Suprapubic skin (tissue), 4 donors: Measurements from ENCODE around the gene FGF3. TPM values are rescaled to one million over a fixed set of nuclear protein-coding genes. Genes with fewer than 3 reads are reported as not detected.

ENCODE experiments used
- DNase-seq, 2 donors: peaks; one replicate each; pipeline ENCODE4 v3.0.0-alpha.2; 2019; ENCODE audit warnings: low spot score in 2 of 2
- H3K27ac ChIP-seq: fragments of 200-600 bp; sonication (generic); one replicate; pipeline ENCODE4 v1.5.1; 2019
- H3K27me3 ChIP-seq: fragments of 200-600 bp; sonication (generic); one replicate; pipeline ENCODE4 v1.5.1; 2019
- H3K36me3 ChIP-seq: fragments of 200-600 bp; sonication (generic); one replicate; pipeline ENCODE4 v1.5.1; 2019
- H3K4me1 ChIP-seq: fragments of 200-600 bp; sonication (generic); one replicate; pipeline ENCODE4 v1.5.1; 2019
- H3K4me3 ChIP-seq: fragments of 200-600 bp; sonication (generic); one replicate; pipeline ENCODE4 v1.5.1; 2019; ENCODE audit warnings: mild to moderate bottlenecking
- H3K9me3 ChIP-seq: fragments of 200-600 bp; sonication (generic); one replicate; pipeline ENCODE4 v1.5.1; 2019
- EP300 ChIP-seq: sonication (generic); formaldehyde crosslinking; IDR thresholded peaks from one replicate; pipeline ENCODE4 v1.6.1; 2017; ENCODE audit warnings: antibody characterized with exemption
- POLR2A ChIP-seq, 2 donors: fragments of 450-650 bp; IDR thresholded peaks; one replicate each; pipeline ENCODE4 v1.6.1; 2017; ENCODE audit warnings: antibody characterized with exemption in 2 of 2, mild to moderate bottlenecking in 2 of 2, moderate library complexity in 2 of 2
- POLR2AphosphoS5 ChIP-seq, 3 donors: sonication (generic); formaldehyde crosslinking; IDR thresholded peaks; one replicate each; pipeline ENCODE4 v1.6.1; 2017; ENCODE audit warnings: antibody characterized with exemption in 3 of 3
- WGBS: methylation state at CpG from one replicate; pipeline ENCODE4 v1.1.5; 2018; 5-methylcytosine and 5-hydroxymethylcytosine counted together
- total RNA-seq, 4 donors: library from RNA; depleted of rRNA; stranded (reverse); fragments of >200 nt; gene quantifications; one replicate each; pipeline ENCODE4 v1.1.0, GENCODE V29; 2016
- TF ChIP-seq, protein P1 (sequence below), 2 donors: fragments of 200-600 bp in 1 of 2; fragments of 450-650 bp in 1 of 2; sonication (generic) in 1 of 2; IDR thresholded peaks; one replicate each; pipeline ENCODE4 v1.5.1; 2016 to 2019; ENCODE audit warnings: antibody characterized with exemption in 2 of 2, mild to moderate bottlenecking in 1 of 2, moderate library complexity in 1 of 2

FGF3 gene
- total RNA-seq, 4 donors from 2014 or later: not detected

DNA sequence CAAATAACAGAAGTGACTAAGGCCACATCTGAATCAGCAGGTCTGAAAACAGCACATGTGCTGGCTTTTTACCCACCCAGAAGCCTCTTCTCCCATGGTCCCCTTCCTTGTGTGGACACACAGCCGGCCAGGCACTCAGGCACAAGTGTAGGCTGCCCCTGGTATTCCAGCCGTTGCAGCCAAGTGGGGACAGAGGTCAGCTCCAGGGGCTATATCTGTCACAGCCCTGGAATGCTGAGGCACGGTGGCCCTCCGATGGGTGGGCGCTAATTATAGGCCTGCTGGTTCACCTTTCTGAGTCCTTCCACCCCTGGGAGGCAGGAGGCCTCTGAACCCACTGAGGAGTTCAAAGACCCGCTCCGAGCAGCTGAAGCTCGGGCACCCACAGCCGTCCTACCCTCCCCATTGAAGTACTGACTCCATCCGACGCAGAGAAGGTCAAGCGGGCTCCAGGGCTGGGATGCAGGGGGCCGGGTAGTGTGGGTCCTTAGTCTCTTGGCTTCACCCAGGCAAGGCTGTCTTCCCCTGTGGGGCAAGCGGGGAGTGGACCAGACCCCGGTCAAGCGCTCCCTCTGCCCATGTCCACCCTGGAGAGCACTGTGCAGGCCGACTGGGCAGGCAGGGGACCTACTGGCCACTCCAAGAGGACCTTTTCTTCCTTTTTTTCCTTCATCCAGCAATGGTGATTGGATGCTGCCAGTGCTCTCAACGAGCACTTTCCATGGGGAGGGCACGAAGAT, 14.3 kb downstream of the FGF3 start:
- 75% methylated on average over 17 of the region's 19 CpGs for WGBS
- no peaks in the 10 kb centered on the region for H3K9me3 ChIP-seq
- no peak for DNase-seq
- no peak overlapping the region for H3K4me3 ChIP-seq
- H3K36me3 ChIP-seq: no peaks in the 10 kb centered on the region
- peaks cover 30% of the 10 kb centered on the region for H3K27me3 ChIP-seq
- TF ChIP-seq, protein P1, sequence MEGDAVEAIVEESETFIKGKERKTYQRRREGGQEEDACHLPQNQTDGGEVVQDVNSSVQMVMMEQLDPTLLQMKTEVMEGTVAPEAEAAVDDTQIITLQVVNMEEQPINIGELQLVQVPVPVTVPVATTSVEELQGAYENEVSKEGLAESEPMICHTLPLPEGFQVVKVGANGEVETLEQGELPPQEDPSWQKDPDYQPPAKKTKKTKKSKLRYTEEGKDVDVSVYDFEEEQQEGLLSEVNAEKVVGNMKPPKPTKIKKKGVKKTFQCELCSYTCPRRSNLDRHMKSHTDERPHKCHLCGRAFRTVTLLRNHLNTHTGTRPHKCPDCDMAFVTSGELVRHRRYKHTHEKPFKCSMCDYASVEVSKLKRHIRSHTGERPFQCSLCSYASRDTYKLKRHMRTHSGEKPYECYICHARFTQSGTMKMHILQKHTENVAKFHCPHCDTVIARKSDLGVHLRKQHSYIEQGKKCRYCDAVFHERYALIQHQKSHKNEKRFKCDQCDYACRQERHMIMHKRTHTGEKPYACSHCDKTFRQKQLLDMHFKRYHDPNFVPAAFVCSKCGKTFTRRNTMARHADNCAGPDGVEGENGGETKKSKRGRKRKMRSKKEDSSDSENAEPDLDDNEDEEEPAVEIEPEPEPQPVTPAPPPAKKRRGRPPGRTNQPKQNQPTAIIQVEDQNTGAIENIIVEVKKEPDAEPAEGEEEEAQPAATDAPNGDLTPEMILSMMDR (IDR thresholded peaks at IDR 0.05): no peak
- TF ChIP-seq EP300 (no peak), POLR2A (IDR thresholded peaks at IDR 0.05) (no peak), POLR2AphosphoS5 (IDR thresholded peaks at IDR 0.05) (no peak)
- no peaks in the 10 kb centered on the region for H3K4me1 ChIP-seq
- H3K27ac ChIP-seq: no peak overlapping the region

DNA sequence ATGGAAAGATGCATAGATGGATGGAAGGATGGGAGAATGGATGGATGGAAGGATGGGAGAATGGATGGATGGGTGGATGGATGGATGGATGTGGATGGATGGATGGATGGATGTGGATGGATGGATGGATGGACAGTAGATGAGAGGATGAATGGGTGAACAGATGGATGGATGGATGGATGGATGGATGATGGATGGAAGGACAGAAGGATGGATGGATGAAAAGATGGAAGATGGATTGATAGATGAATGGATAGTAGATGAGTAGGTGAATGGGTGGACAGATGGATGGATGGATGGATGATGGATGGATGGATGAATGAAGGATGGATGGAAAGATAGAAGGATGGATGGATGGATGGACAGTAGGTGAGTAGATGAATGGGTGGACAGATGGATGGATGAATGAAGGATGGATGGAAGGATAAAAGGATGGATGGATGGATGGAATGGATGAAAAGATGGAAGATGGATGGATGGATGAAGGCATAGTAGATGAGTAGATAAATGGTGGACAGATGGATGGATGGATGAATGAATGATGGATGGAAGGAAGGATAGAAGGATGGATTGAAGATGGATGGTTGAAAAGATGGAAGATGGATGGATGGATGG, 15.5 kb downstream of the FGF3 start:
- Histone ChIP-seq H3K4me1 (no peaks in the 10 kb centered on the region), H3K4me3 (no peak overlapping the region), H3K27me3 (peaks cover 20% of the 10 kb centered on the region), H3K36me3 (no peaks in the 10 kb centered on the region), H3K27ac (no peak overlapping the region), H3K9me3 (no peaks in the 10 kb centered on the region)
- TF ChIP-seq, protein P1 (IDR thresholded peaks at IDR 0.05): no peak
- TF ChIP-seq EP300 (no peak), POLR2AphosphoS5 (IDR thresholded peaks at IDR 0.05) (no peak), POLR2A (IDR thresholded peaks at IDR 0.05) (no peak)
- no peak for DNase-seq

DNA sequence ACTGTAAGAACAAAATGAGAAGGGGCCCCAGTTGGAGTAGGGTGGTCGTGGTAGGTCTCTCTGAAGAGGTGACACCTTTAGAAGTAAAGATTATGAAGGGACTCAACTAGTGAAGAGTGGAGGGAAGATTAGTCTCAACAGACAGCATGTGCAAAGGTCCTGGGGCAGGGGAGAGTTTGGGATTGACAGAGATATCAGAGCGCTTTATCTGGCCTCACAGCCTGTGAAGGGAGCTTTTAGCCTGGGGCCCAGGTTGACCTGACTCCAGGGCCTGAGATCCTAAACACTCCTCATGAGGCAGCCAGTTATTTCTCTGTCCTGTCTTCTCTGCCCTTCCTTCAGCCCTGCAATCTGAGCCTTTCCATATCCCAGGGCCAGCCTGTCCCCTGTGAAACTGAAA, 16.2 kb downstream of the FGF3 start:
- no peak overlapping the region for H3K4me3 ChIP-seq
- no peak for DNase-seq
- H3K4me1 ChIP-seq: no peaks in the 10 kb centered on the region
- H3K36me3 ChIP-seq: no peaks in the 10 kb centered on the region
- WGBS: 83% methylated on average over 2 of the region's 2 CpGs
- peaks cover 13% of the 10 kb centered on the region for H3K27me3 ChIP-seq
- no peak overlapping the region for H3K27ac ChIP-seq
- no peak for TF ChIP-seq POLR2A (IDR thresholded peaks at IDR 0.05)
- no peaks in the 10 kb centered on the region for H3K9me3 ChIP-seq

DNA sequence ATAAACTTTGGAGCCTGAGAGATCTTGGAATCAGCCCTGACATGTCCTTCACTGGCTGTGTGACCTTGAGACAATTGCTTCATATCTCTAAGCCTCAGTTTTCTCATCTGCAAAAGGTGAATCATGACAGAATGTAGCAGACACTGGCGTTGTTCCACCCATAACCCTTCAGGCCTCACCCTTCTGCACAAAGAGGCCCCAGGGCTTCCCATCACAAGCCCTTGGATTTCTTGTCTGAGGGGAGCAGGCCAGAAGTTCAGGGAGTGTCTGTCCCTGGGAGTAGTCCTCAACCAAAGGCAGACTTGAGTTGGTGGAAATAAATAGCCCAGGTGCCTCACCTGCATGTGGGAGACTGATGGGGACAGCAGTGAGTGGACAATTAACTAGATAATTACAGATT, 16.6 kb downstream of the FGF3 start:
- no peak overlapping the region for H3K4me3 ChIP-seq
- no peaks in the 10 kb centered on the region for H3K9me3 ChIP-seq
- TF ChIP-seq POLR2A (IDR thresholded peaks at IDR 0.05) (no peak), EP300 (no peak), POLR2AphosphoS5 (IDR thresholded peaks at IDR 0.05) (no peak)
- TF ChIP-seq, protein P1 (IDR thresholded peaks at IDR 0.05): no peak
- H3K36me3 ChIP-seq: no peaks in the 10 kb centered on the region
- no peaks in the 10 kb centered on the region for H3K4me1 ChIP-seq
- DNase-seq: no peak
- H3K27me3 ChIP-seq: peaks cover 9% of the 10 kb centered on the region
- 56% methylated on average over 1 of the region's 1 CpG for WGBS
- H3K27ac ChIP-seq: no peak overlapping the region

DNA sequence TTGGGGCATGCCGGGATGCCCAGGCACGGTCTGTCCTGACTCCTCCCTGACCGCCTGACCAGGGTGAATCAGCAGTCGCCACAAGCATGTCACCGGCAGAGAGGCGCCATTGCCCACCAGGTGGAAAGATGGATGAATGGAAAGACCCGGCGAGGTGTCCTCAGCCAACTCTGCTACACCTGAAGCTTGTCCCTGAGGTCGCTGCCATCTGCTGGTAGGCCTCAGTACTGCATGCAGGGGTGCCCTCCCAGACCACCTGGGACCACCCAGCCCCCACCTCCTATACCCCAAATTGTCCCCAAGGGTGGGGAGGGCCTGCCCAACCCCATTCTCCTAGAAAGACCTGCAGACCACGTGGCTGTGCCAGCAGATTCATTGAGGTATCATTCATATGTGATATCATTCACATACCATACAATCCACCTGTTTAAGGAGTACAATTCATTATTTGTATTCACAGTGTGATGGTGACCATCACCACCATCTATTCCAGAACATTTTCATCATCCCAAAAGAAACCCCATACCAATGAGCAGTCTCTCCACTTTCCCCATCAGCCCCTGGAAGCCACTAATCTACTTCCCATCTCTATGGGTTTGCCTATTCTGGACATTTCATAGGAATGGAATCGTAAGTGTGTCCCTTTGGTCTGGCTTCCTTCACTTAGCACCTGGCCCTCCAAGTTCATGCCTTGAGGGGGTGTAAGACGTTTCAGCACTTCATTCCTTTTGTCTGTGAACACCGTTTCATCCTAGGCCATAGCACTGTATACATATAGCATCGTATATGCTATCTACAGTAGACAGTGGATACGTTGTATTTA, 17.5 kb downstream of the FGF3 start:
- Histone ChIP-seq H3K27ac (no peak overlapping the region), H3K36me3 (no peaks in the 10 kb centered on the region), H3K4me3 (no peak overlapping the region), H3K9me3 (no peaks in the 10 kb centered on the region), H3K4me1 (no peaks in the 10 kb centered on the region), H3K27me3 (peaks cover 5% of the 10 kb centered on the region)
- no peak for DNase-seq
- TF ChIP-seq EP300 (no peak), POLR2A (IDR thresholded peaks at IDR 0.05) (no peak), POLR2AphosphoS5 (IDR thresholded peaks at IDR 0.05) (no peak)
- TF ChIP-seq, protein P1 (IDR thresholded peaks at IDR 0.05): peak in 1 of 2 donors; percentile 56
- WGBS: 41% methylated on average over 7 of the region's 15 CpGs
